SU-DHL-6 (cell line): ENCODE data around the gene ATP5MC3.

Source experiments
- EZH2phosphoT487 ChIP-seq: fragments of 200-600 bp; sonication (generic), shearing (Covaris generic); conservative IDR thresholded peaks from 2 replicates; pipeline ENCODE4 v1.6.1; 2018; ENCODE audit warnings: mild to moderate bottlenecking, antibody characterized with exemption, low read length, moderate library complexity, mixed read lengths
- TF ChIP-seq, protein P1 (sequence below): fragments of 200-600 bp; sonication (generic); IDR thresholded peaks from one replicate; pipeline ENCODE4 v1.5.1; 2017; ENCODE audit warnings: antibody characterized with exemption, mild to moderate bottlenecking, low read length, moderate library complexity; ENCODE audit not compliant: insufficient read depth, poor library complexity, severe bottlenecking

DNA sequence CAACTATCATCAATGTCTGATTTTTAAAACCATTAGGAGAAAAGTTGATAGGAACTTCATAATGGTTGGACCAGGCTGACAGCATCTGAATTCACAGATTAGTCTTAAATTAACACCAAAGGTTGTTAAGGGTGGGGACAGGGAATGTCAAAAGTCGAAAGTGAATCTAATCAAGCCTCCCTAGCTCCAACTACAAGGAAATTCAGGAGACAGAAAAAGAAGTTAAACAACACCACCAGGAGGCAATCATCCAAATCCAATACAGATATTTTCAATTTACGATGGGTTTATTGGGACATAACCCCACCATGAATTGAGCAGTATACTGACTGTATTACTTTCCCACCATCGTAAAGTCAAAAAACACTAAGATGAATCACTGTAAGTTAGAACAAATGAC lies 46.3 kb downstream of the ATP5MC3 start:
- TF ChIP-seq, protein P1, sequence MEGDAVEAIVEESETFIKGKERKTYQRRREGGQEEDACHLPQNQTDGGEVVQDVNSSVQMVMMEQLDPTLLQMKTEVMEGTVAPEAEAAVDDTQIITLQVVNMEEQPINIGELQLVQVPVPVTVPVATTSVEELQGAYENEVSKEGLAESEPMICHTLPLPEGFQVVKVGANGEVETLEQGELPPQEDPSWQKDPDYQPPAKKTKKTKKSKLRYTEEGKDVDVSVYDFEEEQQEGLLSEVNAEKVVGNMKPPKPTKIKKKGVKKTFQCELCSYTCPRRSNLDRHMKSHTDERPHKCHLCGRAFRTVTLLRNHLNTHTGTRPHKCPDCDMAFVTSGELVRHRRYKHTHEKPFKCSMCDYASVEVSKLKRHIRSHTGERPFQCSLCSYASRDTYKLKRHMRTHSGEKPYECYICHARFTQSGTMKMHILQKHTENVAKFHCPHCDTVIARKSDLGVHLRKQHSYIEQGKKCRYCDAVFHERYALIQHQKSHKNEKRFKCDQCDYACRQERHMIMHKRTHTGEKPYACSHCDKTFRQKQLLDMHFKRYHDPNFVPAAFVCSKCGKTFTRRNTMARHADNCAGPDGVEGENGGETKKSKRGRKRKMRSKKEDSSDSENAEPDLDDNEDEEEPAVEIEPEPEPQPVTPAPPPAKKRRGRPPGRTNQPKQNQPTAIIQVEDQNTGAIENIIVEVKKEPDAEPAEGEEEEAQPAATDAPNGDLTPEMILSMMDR: no peak
- no peak for TF ChIP-seq EZH2phosphoT487
